Right atrium auricular region (tissue), 2 donors: Measurements from ENCODE around the gene CDK15. TPM values are rescaled to one million over a fixed set of nuclear protein-coding genes. Genes with fewer than 3 reads are reported as not detected.
"Not testable (repeated sequence)": the region's sequence is repeated elsewhere in the genome, so short reads cannot be mapped to it uniquely, and the experiment has no call there.

Experiments
- DNase-seq: peaks from one replicate; pipeline ENCODE4 v3.0.0-alpha.2; 2019; ENCODE audit warnings: low spot score
- H3K27ac ChIP-seq, 2 donors: fragments of 200-600 bp; sonication (generic); 1 replicate in 1 of 2; 2 replicates in 1 of 2; pipeline ENCODE4 v1.5.1; 2016 to 2019
- H3K27me3 ChIP-seq, 2 donors: fragments of 200-600 bp; sonication (generic); one replicate each; pipeline versions ENCODE4 v1.5.1 to v1.6.0; 2017 to 2019
- H3K36me3 ChIP-seq: fragments of 200-600 bp; sonication (generic); one replicate; pipeline ENCODE4 v1.5.1; 2016
- H3K4me1 ChIP-seq, 2 donors: fragments of 200-600 bp; sonication (generic); one replicate each; pipeline versions ENCODE4 v1.5.1 to v1.6.0; 2017 to 2019
- H3K4me3 ChIP-seq, 2 donors: fragments of 200-600 bp; sonication (generic); 1 replicate in 1 of 2; 2 replicates in 1 of 2; pipeline ENCODE4 v1.5.1; 2017 to 2019; ENCODE audit warnings: mild to moderate bottlenecking in 1 of 2, moderate library complexity in 1 of 2
- H3K9me3 ChIP-seq, 2 donors: fragments of 200-600 bp; sonication (generic); one replicate each; pipeline ENCODE4 v1.5.1; 2019
- total RNA-seq, 2 donors: library from RNA; depleted of rRNA; stranded (reverse); fragments of >200 nt; gene quantifications; one replicate each; pipeline ENCODE4 v1.1.0, GENCODE V29; 2016
- TF ChIP-seq, protein P1 (sequence below), 2 donors: fragments of 200-600 bp; sonication (generic); IDR thresholded peaks; one replicate each; pipeline ENCODE4 v1.5.1; 2019; ENCODE audit warnings: antibody characterized with exemption in 2 of 2

Gene CDK15
- total RNA-seq, 2 donors from 2014 or later = not detected

DNA sequence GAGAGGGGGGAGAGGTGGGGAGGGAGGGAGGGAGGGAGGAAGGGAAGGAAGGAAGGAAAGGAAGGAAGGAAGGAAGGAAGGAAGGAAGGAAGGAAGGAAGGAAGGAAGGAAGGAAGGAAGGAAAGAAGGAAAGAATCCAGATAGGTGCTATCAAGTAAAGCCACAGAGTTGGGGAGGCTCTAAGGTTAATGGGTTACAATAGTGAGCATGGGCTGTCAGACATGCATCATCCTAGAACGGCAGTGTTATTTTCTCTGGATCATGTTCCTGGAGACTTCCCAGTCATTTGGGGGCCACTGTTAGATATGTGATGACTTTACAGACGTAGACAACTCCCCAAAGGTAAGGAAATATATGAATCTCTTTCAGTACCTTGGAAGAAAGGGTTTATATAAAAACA is 31.1 kb downstream of the CDK15 start:
- Histone ChIP-seq H3K9me3 (no peaks in the 10 kb centered on the region), H3K36me3 (no peaks in the 10 kb centered on the region), H3K27ac (no peak overlapping the region), H3K27me3 (no peaks in the 10 kb centered on the region), H3K4me1 (no peaks in the 10 kb centered on the region), H3K4me3 (no peak overlapping the region)
- DNase-seq = no peak
- TF ChIP-seq, protein P1, sequence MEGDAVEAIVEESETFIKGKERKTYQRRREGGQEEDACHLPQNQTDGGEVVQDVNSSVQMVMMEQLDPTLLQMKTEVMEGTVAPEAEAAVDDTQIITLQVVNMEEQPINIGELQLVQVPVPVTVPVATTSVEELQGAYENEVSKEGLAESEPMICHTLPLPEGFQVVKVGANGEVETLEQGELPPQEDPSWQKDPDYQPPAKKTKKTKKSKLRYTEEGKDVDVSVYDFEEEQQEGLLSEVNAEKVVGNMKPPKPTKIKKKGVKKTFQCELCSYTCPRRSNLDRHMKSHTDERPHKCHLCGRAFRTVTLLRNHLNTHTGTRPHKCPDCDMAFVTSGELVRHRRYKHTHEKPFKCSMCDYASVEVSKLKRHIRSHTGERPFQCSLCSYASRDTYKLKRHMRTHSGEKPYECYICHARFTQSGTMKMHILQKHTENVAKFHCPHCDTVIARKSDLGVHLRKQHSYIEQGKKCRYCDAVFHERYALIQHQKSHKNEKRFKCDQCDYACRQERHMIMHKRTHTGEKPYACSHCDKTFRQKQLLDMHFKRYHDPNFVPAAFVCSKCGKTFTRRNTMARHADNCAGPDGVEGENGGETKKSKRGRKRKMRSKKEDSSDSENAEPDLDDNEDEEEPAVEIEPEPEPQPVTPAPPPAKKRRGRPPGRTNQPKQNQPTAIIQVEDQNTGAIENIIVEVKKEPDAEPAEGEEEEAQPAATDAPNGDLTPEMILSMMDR (IDR thresholded peaks at IDR 0.05) = no peak

DNA sequence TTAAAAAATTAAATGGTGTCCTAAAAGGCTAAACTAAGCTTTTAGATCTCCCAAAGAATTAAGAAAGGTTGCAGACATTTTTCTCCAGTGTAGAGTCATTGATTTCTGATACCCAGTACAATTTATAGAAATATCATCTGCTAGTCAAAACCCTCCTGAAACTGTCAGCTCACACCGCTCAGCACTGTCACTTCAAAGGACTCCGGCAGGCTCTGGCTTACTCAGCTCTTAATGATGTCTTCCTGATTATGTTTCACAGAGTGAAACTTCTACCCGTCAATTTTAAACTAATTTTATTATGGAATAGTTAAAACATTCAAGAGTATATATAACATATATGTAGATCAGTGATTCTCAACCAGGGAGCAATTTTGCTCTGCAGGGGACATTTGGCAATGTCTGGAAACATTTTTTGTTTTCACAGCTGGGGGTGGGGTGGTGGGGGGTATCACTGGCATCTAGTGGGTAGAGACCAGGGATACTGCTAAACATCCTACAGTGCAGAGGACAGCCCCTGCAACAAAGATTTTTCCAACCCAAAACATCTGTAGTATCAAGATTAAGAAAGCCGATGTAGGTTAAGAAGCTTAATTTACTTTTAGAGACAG is 31.6 kb downstream of the CDK15 start:
- Histone ChIP-seq H3K27ac (no peak overlapping the region), H3K27me3 (no peaks in the 10 kb centered on the region), H3K4me1 (no peaks in the 10 kb centered on the region), H3K36me3 (no peaks in the 10 kb centered on the region), H3K4me3 (no peak overlapping the region), H3K9me3 (no peaks in the 10 kb centered on the region)
- DNase-seq = no peak
- TF ChIP-seq, protein P1 (IDR thresholded peaks at IDR 0.05) = no peak

DNA sequence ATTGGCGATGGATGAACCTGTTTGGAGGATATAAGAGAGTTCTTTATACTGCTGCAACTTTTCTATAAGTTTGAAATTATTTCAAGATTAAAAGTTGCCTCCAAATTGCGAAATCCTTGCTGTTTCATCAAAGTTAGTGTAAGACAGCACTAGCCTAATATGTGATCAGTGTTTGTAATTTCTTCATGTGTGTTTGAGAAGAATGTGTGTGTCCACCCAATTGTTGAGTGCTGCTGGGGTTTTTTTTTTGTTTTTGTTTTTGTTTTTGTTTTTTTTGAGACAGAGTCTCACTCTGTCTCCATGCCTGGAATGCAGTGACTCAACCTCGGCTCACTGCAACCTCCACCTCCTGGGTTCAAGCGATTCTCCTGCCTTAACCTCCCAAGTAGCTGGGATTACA is 33.4 kb downstream of the CDK15 start:
- DNase-seq = no peak
- Histone ChIP-seq H3K9me3 (no peaks in the 10 kb centered on the region), H3K27ac (no peak overlapping the region), H3K4me3 (no peak overlapping the region), H3K36me3 (no peaks in the 10 kb centered on the region), H3K27me3 (no peaks in the 10 kb centered on the region), H3K4me1 (no peaks in the 10 kb centered on the region)
- TF ChIP-seq, protein P1 (IDR thresholded peaks at IDR 0.05) = no peak

DNA sequence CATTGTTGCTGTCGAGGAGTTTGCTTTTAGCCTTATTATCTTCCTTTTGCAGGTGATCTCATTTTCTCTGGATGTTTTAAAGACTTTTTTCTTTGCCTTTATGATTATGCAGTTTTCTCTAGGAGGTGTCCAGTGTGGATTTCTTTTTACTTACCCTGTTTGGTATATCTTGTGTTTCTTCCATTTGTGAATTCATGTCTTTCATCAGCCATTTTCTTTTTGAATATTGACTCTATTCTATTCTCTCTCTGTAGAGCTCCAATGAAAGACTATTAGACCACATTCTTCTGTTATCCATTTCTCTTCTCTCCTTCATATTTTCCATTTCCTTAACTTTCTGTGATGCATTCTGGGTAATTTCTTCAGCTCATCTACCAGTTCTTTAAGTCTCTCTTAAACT is 34.4 kb downstream of the CDK15 start:
- TF ChIP-seq, protein P1 (IDR thresholded peaks at IDR 0.05) = no peak
- DNase-seq = no peak
- Histone ChIP-seq H3K9me3 (no peaks in the 10 kb centered on the region), H3K27ac (no peak overlapping the region), H3K27me3 (no peaks in the 10 kb centered on the region), H3K4me3 (no peak overlapping the region), H3K36me3 (no peaks in the 10 kb centered on the region), H3K4me1 (no peaks in the 10 kb centered on the region)

DNA sequence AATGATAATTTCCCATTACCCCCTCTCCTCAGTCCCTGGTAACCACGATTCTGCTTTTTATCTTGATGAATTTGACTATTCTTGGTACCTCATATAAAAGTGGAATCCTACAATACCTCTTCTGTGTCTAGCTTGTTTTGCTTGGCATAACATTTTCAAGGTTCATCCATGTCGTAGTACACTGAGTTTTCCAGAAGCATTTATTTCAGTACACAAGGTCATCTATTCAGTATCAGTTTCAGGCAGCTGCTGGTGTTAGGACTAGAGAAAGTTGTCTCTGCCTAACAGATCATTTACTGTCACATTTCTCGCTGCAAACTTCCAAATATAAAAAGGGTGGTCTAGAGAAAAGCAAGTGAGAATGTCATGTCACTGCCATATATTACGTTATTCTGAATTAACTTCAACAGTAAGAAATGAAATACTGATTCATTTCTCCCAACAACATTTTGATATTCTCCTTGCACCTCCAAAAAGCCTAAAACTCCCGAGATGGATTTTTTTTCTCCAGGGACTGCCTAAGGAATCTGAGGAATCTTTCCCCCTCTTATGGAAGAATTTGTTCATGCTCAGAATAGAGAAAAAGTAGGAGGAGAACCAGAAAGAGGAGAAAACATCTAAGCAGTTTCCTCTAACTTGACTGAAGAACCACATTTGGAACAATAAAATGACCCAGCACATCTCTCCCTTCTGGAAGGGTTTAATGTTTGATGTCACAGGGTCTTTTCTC is 36.0 kb downstream of the CDK15 start:
- DNase-seq = no peak
- TF ChIP-seq, protein P1 (IDR thresholded peaks at IDR 0.05) = no peak
- no peaks in the 10 kb centered on the region for H3K36me3 ChIP-seq
- no peak overlapping the region for H3K27ac ChIP-seq
- no peaks in the 10 kb centered on the region for H3K4me1 ChIP-seq
- no peaks in the 10 kb centered on the region for H3K9me3 ChIP-seq
- no peaks in the 10 kb centered on the region for H3K27me3 ChIP-seq
- H3K4me3 ChIP-seq = no peak overlapping the region

DNA sequence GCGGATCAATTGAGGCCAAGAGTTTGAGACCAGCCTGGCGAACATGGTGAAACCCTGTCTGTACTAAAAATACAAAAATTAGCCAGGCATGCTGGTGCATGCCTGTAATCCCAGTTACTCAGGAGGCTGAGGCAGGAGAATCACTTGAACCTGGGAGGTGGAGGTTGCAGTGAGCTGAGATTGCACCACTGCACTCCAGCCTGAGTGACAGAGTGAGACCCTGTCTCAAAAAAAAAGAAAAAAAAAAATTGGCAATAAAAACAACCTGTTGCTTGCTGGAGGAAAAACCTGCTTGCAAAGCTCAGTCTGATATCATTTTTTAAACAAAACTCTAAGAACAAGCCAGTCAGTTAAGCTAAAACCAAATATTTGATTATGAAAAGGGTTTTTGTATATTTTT is 38.6 kb downstream of the CDK15 start:
- not testable (repeated sequence) for H3K27ac ChIP-seq, DNase-seq, H3K9me3 ChIP-seq, H3K4me1 ChIP-seq, H3K36me3 ChIP-seq, H3K4me3 ChIP-seq, H3K27me3 ChIP-seq
